HK-2 (cell line): ENCODE measurements around the gene TP53BP1.

ENCODE experiments used
- DNase-seq: peaks from one replicate; pipeline ENCODE4 v3.0.0-alpha.2; 2018; ENCODE audit not compliant: unreplicated experiment

TP53BP1 gene

DNA sequence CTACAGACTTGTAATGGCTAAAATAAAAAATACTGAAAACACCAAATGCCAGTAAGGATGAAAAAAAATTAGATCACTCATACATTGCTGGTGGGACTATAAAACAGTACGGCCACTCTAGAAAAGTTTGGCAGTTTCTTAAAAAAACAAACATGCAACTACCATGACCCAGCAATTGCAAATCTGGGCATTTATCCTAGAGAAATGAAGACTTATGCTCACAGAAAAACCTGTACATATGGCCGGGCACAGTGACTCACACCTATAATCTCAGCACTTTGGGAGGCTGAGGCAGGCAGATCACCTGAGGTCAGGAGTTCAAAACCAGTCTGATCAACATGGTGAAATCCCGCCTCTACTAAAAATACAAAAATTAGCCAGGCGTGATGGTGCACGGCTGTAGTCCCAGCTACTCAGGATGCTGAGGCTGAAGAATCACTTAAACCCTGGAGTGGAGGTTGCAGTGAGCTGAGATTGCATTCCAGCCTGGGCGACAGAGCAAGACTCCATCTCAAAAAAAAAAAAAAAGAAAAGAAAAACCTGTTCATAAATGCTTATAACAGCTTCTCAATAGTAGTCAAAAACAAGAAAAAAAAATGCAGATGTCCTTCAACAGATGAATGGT lies 5.6 kb downstream of the TP53BP1 start:
- DNase-seq = no peak

DNA sequence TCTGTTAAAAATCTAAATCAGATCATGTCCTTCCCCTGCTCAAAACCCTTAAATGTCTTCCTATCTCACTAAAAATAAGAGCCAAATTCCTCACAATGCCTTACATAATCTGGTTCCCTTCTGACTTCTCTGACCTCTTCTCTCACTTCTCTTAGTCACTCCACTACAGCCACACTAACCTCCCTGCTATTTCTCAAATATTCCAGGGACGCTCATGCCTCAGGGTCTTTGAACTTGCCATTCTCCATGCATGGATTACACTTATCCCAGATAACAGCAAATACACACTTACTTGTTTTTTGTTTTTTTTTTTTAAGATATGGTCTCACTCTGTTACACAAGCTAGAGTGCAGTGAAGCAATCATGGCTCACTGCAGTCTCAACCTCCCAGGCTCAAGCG lies 8.5 kb downstream of the TP53BP1 start:
- DNase-seq = no peak

DNA sequence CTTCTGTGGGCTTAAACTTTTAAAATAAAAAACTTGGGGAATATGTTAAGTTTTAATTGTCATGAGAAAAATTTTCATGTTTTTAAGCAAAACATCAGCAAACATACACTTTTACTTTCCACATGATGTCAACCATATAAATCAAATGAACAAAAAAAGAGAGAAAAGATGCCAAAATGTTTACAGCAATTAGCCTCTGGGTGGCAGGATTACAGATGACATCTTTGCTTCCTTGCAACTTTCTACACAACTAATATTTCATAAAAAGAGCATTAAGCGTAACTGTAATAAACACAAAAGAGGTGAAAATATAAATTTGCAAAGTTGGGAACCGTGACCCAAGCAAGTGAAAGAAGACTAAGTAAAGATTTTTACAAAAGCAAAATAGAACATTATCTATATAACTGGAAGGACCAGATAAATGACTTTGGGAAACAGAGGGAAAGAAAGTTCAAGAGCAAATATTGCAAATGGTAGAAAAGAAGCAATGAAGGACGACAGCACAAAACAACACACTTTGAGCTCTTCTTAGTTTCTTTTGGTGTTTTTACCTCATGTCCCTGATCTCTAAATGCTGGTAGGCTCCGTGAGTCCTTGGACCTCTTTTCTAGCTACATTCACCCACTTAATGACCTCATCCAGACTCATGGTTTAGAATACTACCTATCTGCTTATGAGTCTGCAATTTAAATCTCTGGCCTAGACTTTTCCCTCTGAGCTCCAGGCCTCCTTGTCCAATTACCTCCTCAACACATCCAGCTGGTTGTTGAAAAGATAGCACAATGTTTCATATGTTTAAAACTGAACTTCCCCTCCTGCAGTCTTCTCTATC lies 9.4 kb downstream of the TP53BP1 start:
- no peak for DNase-seq

DNA sequence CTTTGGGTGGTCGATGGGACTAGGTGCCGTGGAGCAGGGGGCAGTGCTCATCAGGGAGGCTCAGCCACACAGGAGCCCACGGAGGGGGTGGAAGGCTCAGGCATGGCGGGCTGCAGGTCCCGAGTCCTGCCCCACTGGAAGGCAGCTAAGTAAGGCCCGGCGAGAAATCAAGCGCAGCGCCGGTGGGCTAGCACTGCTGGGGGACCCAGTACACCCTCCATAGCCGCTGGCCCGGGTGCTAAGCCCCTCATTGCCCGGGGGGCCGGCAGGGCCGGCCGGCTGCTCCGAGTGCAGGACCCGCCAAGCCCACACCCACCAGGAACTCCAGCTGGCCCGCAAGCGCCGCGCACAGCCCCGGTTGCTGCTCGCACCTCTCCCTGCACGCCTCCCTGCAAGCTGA lies 19.1 kb downstream of the TP53BP1 start:
- no peak for DNase-seq

DNA sequence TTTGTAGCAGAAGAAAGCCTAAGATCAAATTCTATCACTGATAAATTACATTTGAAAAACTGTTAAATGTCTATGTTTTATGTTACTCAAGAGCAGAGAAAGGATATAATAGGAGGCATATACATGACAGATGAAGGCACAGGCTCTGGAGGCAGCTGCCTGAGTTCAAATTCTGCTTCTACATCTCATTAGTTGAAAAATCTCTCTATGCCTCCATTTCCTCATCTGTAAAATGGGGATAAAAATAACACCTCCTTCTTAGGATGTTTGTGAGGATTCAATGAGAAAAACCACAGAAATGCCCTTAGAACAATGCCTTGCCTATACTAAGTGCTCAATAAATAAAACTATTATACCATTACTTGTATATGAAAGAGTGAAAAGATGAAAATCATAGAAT lies 21.0 kb downstream of the TP53BP1 start:
- DNase-seq = no peak

DNA sequence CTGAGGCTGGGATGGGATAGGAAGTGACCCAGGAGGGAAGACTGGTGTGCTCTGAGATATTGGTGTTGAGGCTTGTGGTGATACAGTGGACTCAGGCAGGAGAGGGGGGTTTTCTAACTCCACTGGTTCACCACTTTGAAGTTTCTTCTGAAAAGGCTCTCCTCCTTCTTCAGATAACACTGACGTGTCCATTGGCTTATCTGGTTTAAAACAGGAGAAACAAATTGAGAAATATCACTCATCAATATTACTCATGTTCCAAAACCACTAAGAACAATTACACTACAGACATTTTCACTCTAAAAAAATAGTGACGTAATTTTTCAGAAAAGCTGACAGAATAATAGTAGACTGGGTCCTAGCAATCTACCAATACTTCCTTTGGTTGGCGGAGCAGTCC lies 23.1 kb downstream of the TP53BP1 start:
- no peak for DNase-seq

DNA sequence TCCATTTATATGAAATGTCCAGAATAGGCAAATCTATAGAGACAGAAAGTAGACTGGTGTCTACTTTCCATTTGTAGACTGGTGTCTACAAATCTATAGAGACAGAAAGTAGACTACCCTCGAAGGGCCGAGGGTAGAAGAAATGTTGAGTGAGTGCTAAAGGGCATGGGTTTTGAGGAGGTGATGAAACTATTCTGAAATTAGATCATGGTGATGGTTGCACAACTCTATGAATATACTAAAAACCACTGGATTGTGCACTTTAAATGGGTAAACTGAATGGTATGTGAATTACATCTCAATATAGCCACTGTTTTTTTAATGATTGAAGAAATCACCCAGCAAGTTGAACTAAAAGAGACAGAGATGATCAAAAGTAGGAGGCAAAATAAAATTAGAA lies 27.9 kb downstream of the TP53BP1 start:
- DNase-seq = no peak

DNA sequence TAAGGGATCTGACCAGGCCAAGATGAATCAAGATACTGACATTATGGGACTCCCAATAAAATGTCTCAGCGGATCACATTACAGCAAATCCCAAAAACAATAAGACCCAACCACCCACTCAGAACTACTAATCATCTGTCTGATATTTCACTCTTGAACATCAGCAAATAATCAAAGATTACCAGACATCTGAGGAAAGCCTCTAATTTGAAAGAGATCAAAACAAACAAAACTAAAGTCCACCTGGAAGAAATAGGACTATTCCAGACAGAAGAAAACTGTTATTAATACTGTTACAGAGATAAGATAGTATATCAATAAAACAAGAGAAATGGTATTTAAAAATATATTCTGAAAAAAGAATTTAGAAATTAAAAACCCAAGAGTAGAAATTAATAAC lies 29.0 kb downstream of the TP53BP1 start:
- DNase-seq = no peak

DNA sequence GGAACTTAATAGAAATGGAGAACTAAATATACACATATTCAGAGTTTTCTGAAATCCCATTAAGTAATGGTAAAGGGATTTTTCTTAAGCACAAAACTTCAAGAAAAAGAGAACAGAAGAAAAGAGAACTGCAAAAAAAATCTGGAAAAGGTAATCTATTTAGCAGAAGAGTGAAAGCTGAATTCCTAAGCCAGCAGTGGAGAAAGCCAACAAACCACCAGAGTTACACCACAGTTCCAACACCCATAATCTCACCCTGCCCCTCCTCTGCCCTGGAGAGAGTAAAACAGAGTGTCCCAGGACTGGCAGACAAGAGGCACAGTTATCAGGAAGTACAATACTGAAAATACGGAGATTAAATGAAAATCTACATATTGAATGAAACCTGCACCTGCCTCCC lies 29.4 kb downstream of the TP53BP1 start:
- no peak for DNase-seq

DNA sequence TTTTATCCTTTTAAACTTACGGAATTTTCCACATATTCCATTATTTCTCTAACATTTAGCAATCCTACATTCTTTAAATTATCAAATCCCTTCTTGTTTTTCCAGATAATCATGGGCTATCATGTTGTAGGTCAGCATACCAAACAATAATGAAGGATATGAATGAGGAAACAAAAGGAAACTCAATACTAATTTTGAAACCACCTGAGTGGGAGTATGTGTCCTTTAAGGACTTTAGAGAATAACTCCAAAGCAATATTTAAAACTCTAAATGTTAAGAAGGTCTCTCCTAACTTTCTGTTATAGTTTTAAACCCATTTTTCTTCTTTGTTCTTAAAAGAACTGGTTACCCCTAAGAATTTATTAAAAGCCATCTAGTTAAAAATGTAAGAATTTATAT lies 43.0 kb downstream of the TP53BP1 start:
- no peak for DNase-seq

DNA sequence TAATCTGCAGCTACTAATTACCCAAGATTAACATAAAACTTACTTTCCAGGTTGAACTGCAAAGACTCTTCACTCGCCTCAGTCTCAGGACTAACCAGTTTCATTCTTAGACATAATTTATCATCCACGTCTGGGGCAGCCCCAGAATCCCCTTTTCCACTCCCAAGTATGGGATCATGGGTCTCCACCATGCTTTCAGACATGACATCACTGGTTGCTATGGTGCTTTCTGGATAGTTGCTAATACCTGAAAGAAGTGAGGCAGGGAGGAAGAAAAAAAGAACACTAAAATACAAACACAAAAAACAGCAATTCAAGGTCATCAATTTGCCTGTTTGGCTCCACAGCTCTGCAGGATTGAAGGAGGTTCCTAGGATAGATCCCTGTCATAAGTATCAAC lies 46.6 kb downstream of the TP53BP1 start:
- no peak for DNase-seq

DNA sequence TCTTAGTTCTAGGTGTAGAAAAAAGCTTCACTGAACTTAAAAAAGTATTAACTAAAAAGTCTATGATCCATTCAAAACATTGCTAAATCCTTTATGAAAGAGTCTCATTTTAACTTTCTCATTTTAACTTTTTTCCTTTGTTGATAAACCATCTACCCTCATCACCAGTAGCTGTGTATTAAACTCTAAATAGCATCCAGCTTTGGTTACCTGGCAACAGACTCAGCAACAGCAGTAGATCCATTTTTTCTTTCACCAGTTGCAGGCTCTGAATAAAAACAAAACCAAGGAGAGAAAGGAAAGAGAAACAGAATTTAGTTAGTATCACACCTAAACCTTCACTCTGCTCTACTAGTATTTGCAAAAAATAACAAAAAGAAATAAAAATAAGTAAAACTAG lies 51.6 kb downstream of the TP53BP1 start:
- no peak for DNase-seq

DNA sequence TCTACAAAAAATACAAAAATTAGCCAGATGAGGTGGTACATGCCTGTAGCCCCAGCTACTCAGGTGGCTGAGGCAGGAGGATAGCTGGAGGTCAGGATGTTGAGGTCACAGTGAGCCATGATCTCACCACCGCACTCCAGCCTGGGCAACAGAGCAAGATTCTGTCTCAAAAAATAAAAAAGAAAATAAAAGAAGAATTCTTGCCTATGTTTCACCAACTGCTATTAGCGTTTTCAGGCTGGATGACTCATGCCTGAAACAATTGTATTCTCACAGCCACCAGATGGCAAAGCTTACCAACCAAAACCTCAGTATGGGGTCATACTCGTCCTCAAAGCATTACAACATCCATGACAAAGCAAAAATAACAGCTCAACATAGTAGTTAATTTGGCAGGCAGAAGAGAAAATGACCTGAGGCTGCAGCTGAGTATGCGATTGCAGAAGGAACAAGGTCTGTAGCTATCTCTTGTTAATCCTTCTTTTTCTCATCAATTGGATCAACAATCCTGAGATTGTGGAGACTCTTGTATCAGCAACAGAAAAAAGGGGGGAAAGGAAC lies 52.2 kb downstream of the TP53BP1 start:
- DNase-seq = peak; percentile 24

DNA sequence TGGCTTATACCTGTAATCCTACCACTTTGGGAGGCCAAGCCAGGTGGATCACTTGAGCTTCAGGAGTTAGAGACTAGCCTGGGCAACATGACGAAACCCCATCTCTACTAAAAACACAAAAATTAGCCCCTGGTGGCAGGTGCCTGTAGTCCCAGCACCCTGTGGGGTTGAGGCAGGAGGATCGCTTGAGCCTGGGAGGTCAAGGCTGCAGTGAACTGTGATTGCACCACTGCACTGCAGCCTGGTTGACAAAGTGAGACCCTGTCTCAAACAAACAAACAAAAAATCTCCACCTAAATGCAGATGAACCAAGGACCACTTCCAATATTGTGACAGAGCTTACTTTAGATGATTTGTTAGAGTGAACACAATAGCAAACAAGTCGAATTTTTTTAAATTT lies 53.7 kb downstream of the TP53BP1 start:
- no peak for DNase-seq

DNA sequence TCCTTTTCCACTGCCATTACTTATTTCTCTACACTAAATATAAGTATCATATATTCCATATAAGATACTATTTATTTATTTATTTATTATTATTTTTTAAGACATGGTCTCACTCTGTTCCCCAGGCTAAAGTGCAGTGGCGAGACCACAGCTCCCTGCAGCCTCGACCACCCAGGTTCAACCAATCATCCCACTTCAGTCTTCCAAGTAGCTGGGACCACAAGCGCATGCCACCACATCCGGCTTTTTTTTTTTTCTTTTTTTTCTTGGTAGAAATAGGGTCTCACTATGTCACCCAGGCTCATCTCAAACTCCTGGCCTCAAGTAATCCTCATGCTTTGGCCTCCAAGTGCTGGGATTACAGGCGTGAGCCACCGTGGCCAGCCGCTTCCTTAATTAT lies 56.6 kb downstream of the TP53BP1 start:
- DNase-seq = no peak

DNA sequence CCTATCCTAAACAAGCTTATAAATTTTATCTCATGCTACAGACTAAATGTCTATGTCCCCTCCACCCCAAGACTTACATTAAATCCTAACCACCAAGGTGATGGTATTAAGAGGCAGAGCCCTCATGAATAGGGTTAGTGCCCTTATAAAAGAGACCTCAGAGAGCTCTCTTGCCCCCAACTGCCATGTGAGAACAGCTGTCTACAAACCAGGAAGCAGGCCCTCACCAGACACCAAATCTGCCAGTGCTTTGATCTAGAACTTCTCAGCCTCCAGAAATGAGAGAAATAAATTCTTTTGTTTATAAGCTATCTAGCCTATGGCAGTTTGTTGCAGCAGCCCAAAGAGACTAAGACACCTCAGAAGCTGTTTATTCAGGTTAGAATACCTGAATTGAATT lies 58.5 kb downstream of the TP53BP1 start:
- no peak for DNase-seq

DNA sequence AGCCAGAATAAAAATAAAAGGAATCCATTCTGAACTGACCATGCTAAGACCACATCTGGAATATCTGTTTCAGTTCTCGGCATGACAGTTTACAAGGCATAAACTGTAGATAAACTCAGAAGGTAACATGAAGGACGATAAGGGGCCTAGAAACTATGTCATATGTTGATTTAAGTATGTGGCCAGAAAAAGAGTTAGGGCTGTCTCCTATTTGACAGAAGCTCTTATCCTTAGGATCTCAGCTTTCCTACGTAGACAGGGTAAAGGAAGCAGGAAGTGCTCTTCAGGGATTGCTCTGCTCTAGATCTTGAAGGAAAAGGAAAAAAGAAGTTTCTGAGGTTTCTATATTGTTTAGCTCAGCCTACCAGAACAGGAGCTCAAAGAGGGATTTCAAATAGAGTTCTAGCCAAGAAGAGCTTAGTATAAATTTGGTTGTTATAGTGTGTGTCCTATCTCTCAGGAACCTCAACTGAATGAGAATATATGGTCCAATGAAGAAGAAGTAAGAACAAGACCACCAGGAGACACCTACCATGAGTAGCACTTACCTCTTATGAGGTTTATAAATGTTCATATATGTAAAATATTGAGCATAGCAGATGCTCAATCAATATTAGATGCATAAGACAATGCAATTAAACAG lies 59.2 kb downstream of the TP53BP1 start:
- no peak for DNase-seq

DNA sequence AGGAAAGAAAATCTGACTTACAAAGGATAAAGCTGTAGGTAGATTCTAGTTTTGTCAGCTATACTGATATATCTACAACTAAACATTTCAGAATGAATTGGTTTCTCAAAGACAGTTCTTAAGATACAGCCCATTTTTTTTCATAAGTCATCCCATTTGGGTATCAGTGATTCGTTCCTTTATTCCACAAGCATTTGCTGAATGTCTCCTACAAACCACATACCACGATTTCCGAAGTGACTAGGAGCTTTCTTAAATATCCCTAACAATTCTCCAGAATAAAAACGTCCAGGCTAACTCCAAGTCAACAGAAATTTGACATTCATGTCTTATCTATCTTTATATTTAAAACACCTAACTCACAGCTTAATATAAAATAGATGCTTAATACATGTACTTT lies 59.8 kb downstream of the TP53BP1 start:
- no peak for DNase-seq

DNA sequence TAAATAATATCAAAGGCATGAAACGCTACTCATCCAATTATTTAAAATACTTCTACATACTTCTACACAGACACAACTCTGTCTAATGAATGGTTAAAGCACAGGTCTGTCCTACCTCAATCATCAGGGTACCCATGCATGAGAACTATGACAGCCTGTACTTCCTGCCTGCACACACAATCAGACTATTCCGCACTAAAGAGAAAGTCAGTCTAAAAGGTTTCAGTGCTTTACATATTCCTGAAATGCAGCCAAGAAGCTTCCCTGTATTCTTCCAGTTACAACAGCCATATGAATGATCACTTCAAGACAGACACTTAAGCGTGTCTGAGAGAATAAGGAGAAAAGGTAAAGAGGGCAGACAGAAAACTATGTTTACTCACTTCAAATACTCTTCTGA lies 63.3 kb downstream of the TP53BP1 start:
- DNase-seq = no peak

DNA sequence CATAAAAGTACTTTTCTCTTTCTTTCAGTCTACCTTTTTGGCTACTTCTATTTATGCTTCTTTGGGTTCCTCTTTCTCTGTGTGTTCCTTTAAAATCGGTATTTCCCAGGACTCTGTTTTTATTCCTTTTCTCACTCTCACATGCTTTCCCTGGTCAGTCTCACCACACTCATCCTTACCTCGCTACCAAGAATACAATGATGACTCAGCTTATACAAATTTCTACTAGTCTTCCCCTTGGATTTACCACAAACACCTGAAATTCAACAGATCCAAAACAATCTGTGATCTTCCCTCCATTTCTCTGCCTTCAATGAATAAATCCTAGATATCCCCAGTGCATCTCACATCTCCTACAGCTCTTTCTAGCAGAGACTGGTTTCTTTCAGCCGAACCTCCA lies 69.2 kb downstream of the TP53BP1 start:
- DNase-seq = no peak

DNA sequence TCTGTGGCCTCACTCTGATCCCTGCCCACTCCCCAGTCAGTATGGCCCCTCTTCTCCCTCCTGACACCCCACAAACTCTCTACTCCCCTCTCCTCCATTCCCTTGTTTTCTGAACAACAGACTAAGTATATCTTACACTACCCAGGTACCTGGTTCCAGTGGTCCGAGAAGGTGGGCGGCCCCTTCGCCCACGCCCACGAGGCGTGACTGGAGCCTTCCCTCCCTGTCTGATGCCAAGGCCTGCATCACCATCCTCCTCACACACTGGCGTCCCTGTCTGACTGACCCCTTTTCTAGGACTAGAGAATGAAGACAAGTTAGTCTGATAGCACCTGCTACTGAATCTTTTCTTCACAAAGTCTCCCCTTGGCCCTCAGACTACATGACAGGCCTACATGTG lies 72.1 kb downstream of the TP53BP1 start:
- no peak for DNase-seq

DNA sequence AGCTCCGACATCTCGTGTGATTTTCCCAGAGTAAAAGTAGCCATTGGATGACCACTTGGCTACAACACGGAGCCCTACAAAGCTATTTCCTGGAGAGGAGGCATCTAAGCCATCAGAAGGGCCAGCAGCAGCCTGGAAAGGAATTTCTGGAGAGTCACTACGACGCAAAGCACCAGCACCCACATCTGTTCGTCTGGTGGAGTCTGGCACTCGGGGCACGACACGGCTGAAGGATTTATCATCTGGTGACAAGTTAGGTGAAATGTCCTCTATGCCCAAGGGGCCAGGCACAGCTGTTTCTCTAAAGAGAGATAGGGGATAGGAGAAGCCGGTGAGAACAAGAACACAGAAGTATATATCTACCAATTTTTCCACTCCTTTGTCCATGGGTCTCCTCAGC lies 72.5 kb downstream of the TP53BP1 start:
- no peak for DNase-seq

DNA sequence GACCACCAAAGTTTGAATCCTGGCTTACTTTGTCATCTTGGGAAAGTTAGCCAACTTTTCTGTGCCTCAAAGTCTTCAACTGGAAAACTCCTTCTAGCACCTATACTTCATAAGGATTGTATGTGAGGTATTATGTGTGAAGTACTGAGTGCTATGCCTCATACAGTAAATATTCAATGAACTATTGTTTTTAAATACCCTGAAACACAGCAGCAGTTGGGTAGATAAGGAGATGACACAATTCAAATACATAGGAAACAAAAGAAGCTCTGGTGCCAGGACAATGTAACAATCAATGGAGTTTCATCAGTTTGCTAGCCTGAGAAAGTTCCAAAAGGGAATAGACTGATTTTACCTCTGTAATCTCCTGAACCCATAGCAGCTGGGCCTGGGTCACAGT lies 78.8 kb downstream of the TP53BP1 start:
- no peak for DNase-seq
